K562 (cell line): ENCODE measurements around the gene ZNF418. TPM values are rescaled to one million over a fixed set of nuclear protein-coding genes. Genes with fewer than 3 reads are reported as not detected.

Experiments
- CBX3 ChIP-seq, 2 experiments: IDR thresholded peaks; 1 replicate in 1 of 2; 2 replicates in 1 of 2; pipeline ENCODE4 v1.6.1; 2012; ENCODE audit warnings: inconsistent platforms in 2 of 2, low read length in 2 of 2, borderline replicate concordance in 1 of 2, control low read depth in 1 of 2
- EGR1 ChIP-seq: fragments of 450-650 bp; conservative IDR thresholded peaks from 2 replicates; pipeline ENCODE4 v1.6.1; 2017; ENCODE audit warnings: mild to moderate bottlenecking
- FOS ChIP-seq: IDR thresholded peaks from 3 replicates; pipeline ENCODE4 v1.6.1; 2011; ENCODE audit not compliant: insufficient read length; ENCODE audit errors: extremely low read depth
- MBD2 ChIP-seq: sonication (generic); IDR thresholded peaks from 2 replicates; pipeline ENCODE4 v1.6.1; 2016; ENCODE audit warnings: low read depth, borderline replicate concordance
- POLR2B ChIP-seq: fragments of 450-650 bp; IDR thresholded peaks from 2 replicates; pipeline ENCODE4 v1.6.1; 2018; ENCODE audit warnings: low read depth; ENCODE audit not compliant: partially characterized antibody
- POLR2G ChIP-seq: fragments of 200-400 bp; formaldehyde crosslinking; IDR thresholded peaks from 2 replicates; pipeline ENCODE4 v1.6.1; 2017; ENCODE audit warnings: low read depth, mild to moderate bottlenecking, antibody characterized with exemption, low read length, moderate library complexity
- SRF ChIP-seq, 2 experiments: fragments of 250-450, 450-650 bp in 1 of 2; sonication (Bioruptor Pico) in 1 of 2; sonication (generic) in 1 of 2; formaldehyde crosslinking; IDR thresholded peaks; 2 replicates each; pipeline versions ENCODE4 v1.5.0 to v1.5.1; 2020 to 2022; ENCODE audit warnings: mild to moderate bottlenecking in 1 of 2, missing genetic modification reagents in 1 of 2
- polyA plus RNA-seq, 8 experiments: library from polyadenylated mRNA; depleted of rRNA in 4 of 8; stranded (reverse) in 5 of 8; unstranded in 3 of 8; fragments of >200 nt; fragmentation: Nextera tagmentation in 2 of 8; fragmentation: Illumina TruSeq in 1 of 8; extraction: Ambion mirVana in 2 of 8; extraction: Trizol in 1 of 8; gene quantifications; 2 replicates each; pipeline versions ENCODE4 v1.2.1 to v1.2.3, GENCODE V29; 2011 to 2014; ENCODE audit warnings: inconsistent platforms in 1 of 8, missing spikeins in 1 of 8
- total RNA-seq, 7 experiments: library from RNA; depleted of rRNA in 6 of 7; stranded (reverse); fragments of >200 nt in 6 of 7; fragmentation: Illumina TruSeq in 2 of 7; extraction: Trizol in 2 of 7; gene quantifications; 2 replicates each; pipeline versions ENCODE4 v1.2.1 to v1.2.3, GENCODE V29; 2011 to 2021; ENCODE audit warnings: low replicate concordance in 1 of 7
- TF ChIP-seq, protein P1 (sequence below): fragments of 450-650 bp; IDR thresholded peaks from 2 replicates; pipeline ENCODE4 v1.6.1; 2016; ENCODE audit warnings: antibody characterized with exemption
- TF ChIP-seq, protein P2 (sequence below): fragments of 450-650 bp; IDR thresholded peaks from 2 replicates; pipeline ENCODE4 v1.7.1; 2018; ENCODE audit warnings: mild to moderate bottlenecking, low read depth; ENCODE audit not compliant: partially characterized antibody
- TF ChIP-seq, protein P3 (sequence below): fragments of 250-450 bp; sonication (Bioruptor Pico); IDR thresholded peaks from 2 replicates; pipeline ENCODE4 v1.4.0; 2020
- TF ChIP-seq, protein P4 (sequence below): fragments of 450-650 bp; IDR thresholded peaks from 2 replicates; pipeline ENCODE4 v1.6.1; 2016
- TF ChIP-seq, protein P5 (sequence below): sonication (generic); formaldehyde crosslinking; IDR thresholded peaks from 2 replicates; pipeline ENCODE4 v1.8.1; 2023; ENCODE audit warnings: mild to moderate bottlenecking, missing genetic modification reagents

Gene ZNF418
- total and polyA plus RNA-seq, 9 of the 15 experiments (the other 6 are each of a cell fraction or from before 2014, with no cell fraction given) = 0.11 to 0.70 (median 0.32) TPM

DNA sequence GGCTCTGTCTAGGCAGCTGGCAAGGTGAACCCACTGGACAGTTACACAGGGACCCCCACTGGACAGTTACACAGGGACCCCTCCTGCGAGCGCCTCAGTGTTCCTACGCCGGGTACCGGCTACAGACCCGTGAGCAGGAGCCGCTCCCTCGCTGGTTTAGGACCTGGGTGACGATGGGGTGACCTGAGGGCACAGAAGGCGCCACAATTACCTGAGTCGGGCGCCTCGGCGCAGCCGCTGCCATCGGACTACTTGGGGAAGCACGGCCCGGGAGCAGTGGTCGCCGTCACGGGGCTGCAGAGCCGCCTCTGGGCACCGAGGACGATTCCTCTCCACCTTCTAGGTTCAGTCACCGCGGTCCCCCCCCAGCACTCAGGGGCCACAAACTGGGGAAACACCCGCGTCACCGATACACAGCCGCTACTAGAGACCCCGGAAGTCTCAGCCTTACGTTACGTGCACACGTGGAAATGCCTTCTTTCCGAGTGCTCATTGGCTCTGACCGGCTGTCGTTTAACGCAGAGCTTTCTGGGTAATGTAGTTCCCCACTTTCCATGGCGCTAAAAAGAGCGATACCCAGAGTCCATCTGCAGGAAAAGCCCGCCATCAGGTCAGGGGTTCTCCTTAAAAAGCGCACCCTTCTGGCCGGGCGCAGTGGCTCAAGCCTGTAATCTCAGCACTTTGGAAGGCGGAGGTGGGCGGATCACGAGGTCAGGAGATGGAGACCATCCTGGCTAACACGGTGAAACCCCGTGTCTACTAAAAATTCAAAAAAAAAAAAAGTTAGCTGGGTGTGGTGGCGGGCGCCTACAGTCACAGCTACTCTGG, 18.8 kb downstream of the ZNF418 start, which contains the start of gene ZNF417 (continued):
- TF ChIP-seq, protein P1, sequence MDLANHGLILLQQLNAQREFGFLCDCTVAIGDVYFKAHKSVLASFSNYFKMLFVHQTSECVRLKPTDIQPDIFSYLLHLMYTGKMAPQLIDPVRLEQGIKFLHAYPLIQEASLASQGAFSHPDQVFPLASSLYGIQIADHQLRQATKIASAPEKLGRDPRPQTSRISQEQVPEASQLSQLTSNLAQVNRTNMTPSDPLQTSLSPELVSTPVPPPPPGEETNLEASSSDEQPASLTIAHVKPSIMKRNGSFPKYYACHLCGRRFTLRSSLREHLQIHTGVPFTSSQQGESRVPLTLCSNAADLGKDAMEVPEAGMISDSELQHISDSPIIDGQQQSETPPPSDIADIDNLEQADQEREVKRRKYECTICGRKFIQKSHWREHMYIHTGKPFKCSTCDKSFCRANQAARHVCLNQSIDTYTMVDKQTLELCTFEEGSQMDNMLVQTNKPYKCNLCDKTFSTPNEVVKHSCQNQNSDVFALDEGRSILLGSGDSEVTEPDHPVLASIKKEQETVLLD = peak; percentile 95
- TF ChIP-seq SRF (CRISPR knock-in tag; IDR thresholded peaks at IDR 0.05) = peak in 1 of 2 experiments; percentile 41; a peak in 2 of 4 replicates
- TF ChIP-seq POLR2B = peak; percentile 54
- TF ChIP-seq CBX3 (IDR thresholded peaks at IDR 0.05; ENCODE audit: borderline replicate concordance in 1 of 2, low read length in 2 of 2) = 0 out of 3 replicates have a peak, but pooled peaks of 1 of the 2 experiments have one; percentile 23
- TF ChIP-seq, protein P2, sequence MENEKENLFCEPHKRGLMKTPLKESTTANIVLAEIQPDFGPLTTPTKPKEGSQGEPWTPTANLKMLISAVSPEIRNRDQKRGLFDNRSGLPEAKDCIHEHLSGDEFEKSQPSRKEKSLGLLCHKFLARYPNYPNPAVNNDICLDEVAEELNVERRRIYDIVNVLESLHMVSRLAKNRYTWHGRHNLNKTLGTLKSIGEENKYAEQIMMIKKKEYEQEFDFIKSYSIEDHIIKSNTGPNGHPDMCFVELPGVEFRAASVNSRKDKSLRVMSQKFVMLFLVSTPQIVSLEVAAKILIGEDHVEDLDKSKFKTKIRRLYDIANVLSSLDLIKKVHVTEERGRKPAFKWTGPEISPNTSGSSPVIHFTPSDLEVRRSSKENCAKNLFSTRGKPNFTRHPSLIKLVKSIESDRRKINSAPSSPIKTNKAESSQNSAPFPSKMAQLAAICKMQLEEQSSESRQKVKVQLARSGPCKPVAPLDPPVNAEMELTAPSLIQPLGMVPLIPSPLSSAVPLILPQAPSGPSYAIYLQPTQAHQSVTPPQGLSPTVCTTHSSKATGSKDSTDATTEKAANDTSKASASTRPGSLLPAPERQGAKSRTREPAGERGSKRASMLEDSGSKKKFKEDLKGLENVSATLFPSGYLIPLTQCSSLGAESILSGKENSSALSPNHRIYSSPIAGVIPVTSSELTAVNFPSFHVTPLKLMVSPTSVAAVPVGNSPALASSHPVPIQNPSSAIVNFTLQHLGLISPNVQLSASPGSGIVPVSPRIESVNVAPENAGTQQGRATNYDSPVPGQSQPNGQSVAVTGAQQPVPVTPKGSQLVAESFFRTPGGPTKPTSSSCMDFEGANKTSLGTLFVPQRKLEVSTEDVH = peak; percentile 90
- TF ChIP-seq, protein P3, sequence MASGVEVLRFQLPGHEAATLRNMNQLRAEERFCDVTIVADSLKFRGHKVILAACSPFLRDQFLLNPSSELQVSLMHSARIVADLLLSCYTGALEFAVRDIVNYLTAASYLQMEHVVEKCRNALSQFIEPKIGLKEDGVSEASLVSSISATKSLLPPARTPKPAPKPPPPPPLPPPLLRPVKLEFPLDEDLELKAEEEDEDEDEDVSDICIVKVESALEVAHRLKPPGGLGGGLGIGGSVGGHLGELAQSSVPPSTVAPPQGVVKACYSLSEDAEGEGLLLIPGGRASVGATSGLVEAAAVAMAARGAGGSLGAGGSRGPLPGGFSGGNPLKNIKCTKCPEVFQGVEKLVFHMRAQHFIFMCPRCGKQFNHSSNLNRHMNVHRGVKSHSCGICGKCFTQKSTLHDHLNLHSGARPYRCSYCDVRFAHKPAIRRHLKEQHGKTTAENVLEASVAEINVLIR (CRISPR knock-in tag) = peak; percentile 63
- TF ChIP-seq MBD2 = peak; percentile 95
- TF ChIP-seq EGR1 = peak; percentile 91
- TF ChIP-seq, protein P4, sequence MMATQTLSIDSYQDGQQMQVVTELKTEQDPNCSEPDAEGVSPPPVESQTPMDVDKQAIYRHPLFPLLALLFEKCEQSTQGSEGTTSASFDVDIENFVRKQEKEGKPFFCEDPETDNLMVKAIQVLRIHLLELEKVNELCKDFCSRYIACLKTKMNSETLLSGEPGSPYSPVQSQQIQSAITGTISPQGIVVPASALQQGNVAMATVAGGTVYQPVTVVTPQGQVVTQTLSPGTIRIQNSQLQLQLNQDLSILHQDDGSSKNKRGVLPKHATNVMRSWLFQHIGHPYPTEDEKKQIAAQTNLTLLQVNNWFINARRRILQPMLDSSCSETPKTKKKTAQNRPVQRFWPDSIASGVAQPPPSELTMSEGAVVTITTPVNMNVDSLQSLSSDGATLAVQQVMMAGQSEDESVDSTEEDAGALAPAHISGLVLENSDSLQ = peak; percentile 99
- peak; percentile 52 for TF ChIP-seq FOS
- TF ChIP-seq, protein P5, sequence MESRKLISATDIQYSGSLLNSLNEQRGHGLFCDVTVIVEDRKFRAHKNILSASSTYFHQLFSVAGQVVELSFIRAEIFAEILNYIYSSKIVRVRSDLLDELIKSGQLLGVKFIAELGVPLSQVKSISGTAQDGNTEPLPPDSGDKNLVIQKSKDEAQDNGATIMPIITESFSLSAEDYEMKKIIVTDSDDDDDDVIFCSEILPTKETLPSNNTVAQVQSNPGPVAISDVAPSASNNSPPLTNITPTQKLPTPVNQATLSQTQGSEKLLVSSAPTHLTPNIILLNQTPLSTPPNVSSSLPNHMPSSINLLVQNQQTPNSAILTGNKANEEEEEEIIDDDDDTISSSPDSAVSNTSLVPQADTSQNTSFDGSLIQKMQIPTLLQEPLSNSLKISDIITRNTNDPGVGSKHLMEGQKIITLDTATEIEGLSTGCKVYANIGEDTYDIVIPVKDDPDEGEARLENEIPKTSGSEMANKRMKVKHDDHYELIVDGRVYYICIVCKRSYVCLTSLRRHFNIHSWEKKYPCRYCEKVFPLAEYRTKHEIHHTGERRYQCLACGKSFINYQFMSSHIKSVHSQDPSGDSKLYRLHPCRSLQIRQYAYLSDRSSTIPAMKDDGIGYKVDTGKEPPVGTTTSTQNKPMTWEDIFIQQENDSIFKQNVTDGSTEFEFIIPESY (CRISPR knock-in tag) = peak; percentile 67; the same call in 1 of the 2 replicates
- peak; percentile 79 for TF ChIP-seq POLR2G
